IMR-90 (cell line): ENCODE results near the gene ATP13A2.

Experiments used
- BHLHE40 ChIP-seq: fragments of 150-350 bp; IDR thresholded peaks from 2 replicates; pipeline ENCODE4 v1.6.1; 2016; ENCODE audit warnings: mild to moderate bottlenecking, low read depth, low read length
- CEBPB ChIP-seq: IDR thresholded peaks from 2 replicates; pipeline ENCODE4 v1.6.1; 2012; ENCODE audit warnings: low read depth, low read length, improper control_type of control experiment
- MAFK ChIP-seq: IDR thresholded peaks from 2 replicates; pipeline ENCODE4 v1.6.1; 2012; ENCODE audit warnings: low read depth, low read length, improper control_type of control experiment
- POLR2A ChIP-seq: IDR thresholded peaks from 2 replicates; pipeline ENCODE4 v1.6.1; 2012; ENCODE audit warnings: mild to moderate bottlenecking, low read depth, low read length
- RAD21 ChIP-seq: IDR thresholded peaks from 2 replicates; pipeline ENCODE4 v1.6.1; 2012; ENCODE audit warnings: low read length, improper control_type of control experiment
- RCOR1 ChIP-seq: IDR thresholded peaks from 2 replicates; pipeline ENCODE4 v1.6.1; 2012; ENCODE audit warnings: mild to moderate bottlenecking, low read length, improper control_type of control experiment; ENCODE audit not compliant: insufficient replicate concordance
- RFX5 ChIP-seq: IDR thresholded peaks from 2 replicates; pipeline ENCODE4 v1.8.0; 2012; ENCODE audit warnings: low read depth, mild to moderate bottlenecking, low read length, moderate library complexity
- SMC3 ChIP-seq: fragments of 150-350 bp; IDR thresholded peaks from 2 replicates; pipeline ENCODE4 v1.6.1; 2016; ENCODE audit warnings: low read depth, mild to moderate bottlenecking, antibody characterized with exemption, low read length, moderate library complexity
- TF ChIP-seq, protein P1 (sequence below): conservative IDR thresholded peaks from 2 replicates; pipeline ENCODE4 v1.5.1; 2012; ENCODE audit warnings: mild to moderate bottlenecking, low read depth, low read length, improper control_type of control experiment

DNA sequence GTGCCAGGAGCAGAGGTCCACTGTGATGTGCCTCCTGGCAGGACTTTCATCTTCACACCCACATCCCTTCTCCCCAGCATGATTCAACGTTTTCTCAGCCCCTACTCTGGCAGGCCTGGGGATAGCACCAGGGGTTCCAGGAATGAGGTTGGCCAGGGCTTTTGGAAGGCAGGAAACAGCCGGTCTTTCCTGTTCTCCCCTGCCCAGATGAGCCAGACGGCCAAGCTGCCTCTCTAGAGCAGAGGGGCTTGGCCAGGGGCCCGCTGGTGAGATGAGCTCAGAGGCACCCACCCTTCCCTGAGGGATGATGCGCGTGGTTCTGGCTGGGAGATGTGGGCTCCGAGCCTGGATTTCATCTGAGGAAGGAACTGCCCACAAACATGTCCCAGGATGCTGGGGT, 27.0 kb downstream of the ATP13A2 start:
- TF ChIP-seq, protein P1, sequence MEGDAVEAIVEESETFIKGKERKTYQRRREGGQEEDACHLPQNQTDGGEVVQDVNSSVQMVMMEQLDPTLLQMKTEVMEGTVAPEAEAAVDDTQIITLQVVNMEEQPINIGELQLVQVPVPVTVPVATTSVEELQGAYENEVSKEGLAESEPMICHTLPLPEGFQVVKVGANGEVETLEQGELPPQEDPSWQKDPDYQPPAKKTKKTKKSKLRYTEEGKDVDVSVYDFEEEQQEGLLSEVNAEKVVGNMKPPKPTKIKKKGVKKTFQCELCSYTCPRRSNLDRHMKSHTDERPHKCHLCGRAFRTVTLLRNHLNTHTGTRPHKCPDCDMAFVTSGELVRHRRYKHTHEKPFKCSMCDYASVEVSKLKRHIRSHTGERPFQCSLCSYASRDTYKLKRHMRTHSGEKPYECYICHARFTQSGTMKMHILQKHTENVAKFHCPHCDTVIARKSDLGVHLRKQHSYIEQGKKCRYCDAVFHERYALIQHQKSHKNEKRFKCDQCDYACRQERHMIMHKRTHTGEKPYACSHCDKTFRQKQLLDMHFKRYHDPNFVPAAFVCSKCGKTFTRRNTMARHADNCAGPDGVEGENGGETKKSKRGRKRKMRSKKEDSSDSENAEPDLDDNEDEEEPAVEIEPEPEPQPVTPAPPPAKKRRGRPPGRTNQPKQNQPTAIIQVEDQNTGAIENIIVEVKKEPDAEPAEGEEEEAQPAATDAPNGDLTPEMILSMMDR, result no peak
- TF ChIP-seq POLR2A (no peak), CEBPB (no peak), RCOR1 (peak; percentile 12), RFX5 (no peak), MAFK (no peak), SMC3 (no peak), BHLHE40 (0 out of 2 replicates have a peak, but pooled peaks have one; percentile 16), RAD21 (no peak; the same call in 1 of the 2 replicates)
